NCI-H460 (cell line): ENCODE data around the gene OR1A1. TPM values are rescaled to one million over a fixed set of nuclear protein-coding genes. Genes with fewer than 3 reads are reported as not detected.
"Not testable (repeated sequence)": the region's sequence is repeated elsewhere in the genome, so short reads cannot be mapped to it uniquely, and the experiment has no call there.

ENCODE experiments used
- DNase-seq: peaks from one replicate; pipeline ENCODE4 v3.0.0-alpha.2; 2016; ENCODE audit warnings: low read depth; ENCODE audit errors: extremely low read depth
- polyA plus RNA-seq: library from polyadenylated mRNA; depleted of rRNA; stranded (reverse); fragments of >200 nt; gene quantifications from 2 replicates; pipeline ENCODE4 v1.2.3, GENCODE V29; 2014; cell fraction: nucleus; rRNA removed
- total RNA-seq: library from RNA; depleted of rRNA; stranded (reverse); fragments of >200 nt; shearing (Covaris generic); gene quantifications from 2 replicates; pipeline ENCODE4 v1.2.3, GENCODE V29; 2014; rRNA removed

OR1A1 gene, protein sequence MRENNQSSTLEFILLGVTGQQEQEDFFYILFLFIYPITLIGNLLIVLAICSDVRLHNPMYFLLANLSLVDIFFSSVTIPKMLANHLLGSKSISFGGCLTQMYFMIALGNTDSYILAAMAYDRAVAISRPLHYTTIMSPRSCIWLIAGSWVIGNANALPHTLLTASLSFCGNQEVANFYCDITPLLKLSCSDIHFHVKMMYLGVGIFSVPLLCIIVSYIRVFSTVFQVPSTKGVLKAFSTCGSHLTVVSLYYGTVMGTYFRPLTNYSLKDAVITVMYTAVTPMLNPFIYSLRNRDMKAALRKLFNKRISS
- total RNA-seq, result not detected in 2 replicates
- polyA plus RNA-seq, result not detected in 2 replicates

DNA sequence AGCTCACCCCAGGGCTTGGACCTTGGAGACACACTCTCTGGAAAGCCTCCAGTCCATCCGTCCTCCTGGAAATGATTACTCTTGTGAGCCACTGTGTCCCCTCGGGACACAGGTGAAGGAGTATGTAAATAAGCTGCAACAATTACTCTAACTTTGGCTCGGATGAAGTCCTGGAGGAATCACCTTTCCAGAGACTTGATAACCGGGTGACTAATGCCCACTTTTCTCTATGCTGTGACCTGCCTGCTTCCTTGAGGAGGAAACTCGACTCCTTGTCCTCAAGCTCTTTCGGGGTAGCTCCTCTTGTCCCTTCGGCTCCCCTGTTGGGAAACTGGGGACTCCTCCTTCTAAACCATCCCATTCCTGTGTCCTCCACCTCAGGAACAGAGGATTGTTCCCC, at the start of gene OR1A1:
TSS of gene OR1A1 (plus strand) at position 301 of the 400 bp plus-strand sequence. CDS start 7,954 bp downstream, outside the sequence.
- DNase-seq, result no peak

DNA sequence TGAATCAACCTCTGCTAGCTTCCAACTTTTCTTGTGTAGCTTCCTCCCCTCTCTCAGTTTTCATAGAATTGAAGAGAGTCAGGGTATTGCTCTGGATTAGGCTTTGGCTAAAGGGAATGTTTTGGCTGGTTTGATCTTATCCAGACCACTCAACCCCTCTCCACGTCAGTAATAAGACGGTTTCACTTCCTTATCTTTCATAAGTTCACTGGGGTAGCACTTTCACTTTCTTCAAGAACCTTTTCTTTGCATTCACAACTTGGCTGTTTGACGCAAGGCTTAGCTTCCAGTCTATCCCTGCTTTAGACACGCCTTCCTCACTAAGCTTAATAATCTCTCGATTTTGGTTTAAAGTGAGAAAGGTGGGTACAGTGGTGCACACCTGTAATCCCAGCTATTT, 39.9 kb upstream of the OR1A1 start:
- no peak for DNase-seq

DNA sequence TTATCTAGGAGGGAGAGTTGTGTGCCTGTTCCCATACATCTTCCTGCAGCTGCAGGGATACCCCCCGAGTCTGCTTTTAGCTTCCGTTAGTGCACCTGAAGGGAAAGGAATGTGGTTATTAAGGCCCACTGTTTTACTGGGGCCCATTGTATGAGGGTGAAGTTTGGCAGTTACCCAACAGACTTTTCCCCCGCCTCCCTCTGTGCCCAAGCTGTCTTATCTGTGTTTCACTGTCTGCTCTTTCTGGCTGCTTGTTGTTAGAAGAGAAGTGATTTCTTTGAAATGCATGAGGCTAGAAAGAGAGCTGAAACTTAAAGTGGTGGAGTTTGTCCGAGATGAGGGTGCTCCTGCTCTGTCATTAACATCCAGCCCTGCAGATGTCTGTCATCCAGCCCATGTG, 17.5 kb upstream of the OR1A1 start:
- DNase-seq, result no peak

DNA sequence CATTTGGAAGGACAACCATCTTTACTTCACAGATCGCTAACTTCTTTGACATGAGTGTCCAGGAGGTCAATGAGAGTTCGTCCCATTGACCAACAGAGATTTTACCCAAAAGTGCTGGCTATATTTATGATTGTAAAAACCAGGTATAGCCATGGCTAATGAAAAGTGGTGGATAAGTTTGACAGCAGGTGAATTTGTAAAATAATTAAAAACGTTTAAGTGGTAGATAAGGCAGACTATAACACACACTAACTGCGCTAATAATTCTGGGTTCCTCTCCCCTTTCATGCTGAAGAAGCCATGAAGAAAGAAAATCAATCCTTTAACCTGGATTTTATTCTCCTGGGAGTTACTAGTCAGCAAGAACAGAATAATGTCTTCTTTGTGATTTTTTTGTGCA, 10.2 kb upstream of the OR1A1 start, which contains the start of gene OR1A2:
TSS of gene OR1A2 (plus strand) at position 301 of the 400 bp plus-strand sequence. CDS start at position 301, 0 bp downstream.
- DNase-seq, result no peak

DNA sequence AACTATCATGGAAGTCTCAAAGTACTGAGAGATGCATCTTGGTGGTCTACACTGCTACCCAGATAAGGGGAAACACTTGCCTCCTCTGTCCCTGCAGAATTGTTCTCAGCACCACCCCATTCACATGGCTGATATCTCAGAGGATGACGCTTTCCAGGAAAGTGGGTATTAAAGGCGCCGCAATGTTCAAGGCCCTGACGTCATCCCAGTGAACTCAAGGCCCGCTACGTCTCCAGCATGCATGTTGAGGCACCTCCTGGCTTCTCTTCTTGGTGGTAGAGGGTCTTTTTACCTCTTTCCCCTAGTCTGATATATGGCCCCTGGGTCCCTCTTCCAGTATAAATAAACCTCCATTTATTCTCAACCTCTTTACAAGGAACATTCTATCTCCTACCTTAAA, 1.0 kb downstream of the OR1A1 start:
- DNase-seq, result no peak

DNA sequence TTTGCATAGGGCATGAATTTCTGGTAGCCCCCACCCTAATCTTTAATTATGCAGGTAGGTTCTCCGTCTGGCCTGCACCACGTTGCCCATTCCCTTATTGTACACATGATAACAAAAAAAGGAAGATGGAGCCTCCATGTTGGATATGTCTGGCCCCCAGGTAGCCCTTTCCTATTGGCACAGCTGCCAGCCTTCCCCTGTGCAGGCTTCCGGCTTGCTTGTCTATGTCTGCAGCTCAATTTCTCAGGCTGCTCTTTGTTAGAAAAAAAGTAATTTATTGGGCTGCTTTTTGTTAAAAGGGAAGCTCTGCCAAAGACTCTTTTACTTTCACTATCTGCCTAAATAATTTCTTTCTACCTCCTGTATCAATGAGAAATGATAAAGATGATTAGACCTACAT, 5.5 kb downstream of the OR1A1 start:
- DNase-seq, result no peak

DNA sequence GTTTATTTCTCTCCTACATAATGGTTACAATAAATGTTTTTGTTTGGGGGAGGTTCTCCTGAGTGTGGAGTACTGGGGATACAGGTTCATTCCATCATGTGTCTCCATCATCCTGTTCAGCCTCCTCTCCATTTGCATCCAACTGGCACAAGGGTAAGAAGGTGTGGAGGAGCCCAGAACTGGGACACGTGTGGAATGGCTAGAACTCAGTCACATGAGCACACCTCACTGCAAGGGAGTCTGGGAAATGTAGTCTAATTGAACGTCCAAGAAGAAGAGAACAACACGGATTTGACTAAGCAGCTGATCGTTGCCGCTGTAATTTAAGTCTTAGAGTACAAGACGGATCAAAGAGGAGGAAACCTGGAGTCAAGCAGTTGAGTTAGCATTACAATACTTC, 6.1 kb downstream of the OR1A1 start:
- no peak for DNase-seq

DNA sequence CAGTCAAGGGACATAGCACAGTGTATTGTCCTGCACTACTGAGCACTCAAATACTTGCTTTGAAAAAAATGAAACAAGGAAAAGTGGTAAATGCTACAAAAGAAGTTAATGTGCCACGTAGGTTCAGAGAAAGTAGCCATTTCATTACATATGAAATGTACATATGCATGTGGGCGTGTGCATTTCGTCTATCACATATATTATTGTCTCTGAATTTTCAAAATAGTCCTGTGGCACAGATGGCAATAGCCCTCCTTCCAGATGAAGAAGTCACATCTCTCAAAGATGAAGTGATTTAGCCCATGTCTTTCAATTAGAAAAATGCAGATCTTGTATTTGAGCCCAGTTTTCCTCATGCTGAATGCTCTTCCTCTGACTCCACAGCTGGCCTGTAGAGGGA, 12.5 kb downstream of the OR1A1 start:
- DNase-seq, result not testable (repeated sequence)

DNA sequence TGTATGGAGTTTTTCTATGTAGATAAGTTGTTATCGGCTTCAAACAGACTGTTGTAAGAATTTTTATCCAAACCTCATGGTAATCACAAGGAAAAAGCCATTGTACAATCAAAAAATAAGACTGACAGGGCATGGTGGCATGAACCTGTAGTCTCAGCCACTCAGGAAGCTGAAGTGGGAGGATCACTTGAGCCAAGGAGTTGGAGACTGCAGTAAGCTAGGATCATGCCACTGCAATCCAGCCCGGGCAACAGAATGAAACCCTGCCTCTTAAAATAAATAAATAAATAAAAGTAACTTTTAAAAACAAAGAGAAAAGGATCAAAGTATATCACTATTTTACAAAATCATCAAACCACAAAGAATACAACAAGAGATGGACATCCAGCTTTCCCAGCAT, 14.4 kb downstream of the OR1A1 start:
- no peak for DNase-seq

DNA sequence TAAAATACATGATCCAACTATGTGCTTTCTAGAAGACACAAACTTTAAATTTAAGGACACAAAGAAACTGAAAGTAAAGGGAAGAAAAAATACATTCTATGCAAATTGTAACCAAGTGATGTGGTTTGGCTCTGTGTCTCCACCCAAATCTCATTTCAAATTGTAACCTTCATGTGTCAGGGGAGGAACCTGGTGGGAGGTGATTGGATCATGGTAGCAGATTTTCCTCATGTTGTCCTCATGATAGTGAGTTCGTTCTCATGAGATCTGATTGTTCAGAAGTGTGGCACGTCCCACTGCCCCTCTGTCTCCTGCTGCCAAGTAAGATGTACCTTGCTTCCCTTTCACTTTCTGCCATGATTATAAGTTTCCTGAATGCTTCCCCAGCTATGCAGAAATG, 15.0 kb downstream of the OR1A1 start:
- no peak for DNase-seq

DNA sequence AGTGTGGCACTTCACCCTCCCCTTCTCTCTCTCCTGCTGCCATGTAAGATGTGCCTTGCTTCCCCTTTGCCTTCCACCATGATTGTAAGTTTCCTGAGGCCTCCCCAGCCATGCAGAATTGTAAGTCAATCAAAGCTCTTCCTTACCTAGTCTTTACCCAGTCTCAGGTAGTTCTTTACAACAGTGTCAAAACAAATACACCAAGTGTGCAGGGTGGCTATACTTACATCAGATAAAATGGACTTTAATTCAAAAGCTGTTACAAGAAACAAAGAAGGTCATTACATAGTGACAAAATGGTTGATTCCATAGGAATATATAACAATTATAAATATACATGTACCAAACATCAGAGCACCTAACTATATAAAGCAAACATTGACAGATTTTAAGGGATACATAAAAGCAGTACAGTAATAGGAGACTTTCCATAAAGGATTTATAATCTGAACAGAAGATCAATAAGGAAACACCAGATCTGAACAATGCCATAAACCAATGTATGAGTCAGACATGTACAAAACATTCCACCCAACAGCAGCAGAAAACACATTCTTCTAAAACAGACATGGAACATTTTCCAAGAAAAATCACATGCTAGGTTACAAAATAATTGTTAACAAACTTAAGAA, 17.4 kb downstream of the OR1A1 start:
- DNase-seq, result not testable (repeated sequence)

DNA sequence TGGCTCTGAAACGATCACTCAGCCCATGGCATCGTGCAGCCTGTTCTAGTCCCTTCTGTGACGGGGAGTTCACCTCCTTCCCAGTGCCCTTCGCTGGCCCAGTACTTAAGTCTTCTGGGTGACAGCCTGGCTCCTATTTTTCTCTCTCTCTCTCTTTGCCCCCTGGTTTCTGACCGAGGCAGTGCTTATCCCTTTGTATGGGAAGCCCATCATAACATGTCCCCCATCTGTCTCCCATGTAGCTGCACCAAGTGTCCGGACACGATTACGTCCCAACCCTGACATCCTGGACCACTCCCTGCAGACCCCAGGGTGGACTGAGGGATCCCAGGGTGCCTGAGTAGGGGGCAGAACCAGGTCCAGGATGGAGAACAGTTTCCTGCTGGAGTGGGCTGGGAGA, 24.8 kb downstream of the OR1A1 start:
- DNase-seq, result not testable (repeated sequence)

DNA sequence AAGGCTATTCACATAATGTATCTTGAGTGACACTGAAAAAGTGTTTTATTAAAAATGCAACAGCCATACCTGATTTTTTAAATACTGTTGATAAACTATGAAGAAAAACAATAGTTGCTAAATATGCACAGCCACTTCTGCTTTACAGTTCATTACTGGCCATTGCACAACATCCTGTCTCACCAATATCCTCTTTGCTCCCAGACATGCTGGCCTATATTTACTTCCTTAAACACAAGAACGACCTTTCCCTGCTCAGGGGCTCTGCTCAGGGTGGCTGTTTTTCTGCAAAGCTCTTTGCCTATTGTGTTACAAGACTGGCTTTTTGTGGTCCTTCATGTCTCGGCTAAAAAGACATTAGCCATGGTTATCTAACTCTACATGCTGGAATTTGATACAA, 31.2 kb downstream of the OR1A1 start:
- not testable (repeated sequence) for DNase-seq

DNA sequence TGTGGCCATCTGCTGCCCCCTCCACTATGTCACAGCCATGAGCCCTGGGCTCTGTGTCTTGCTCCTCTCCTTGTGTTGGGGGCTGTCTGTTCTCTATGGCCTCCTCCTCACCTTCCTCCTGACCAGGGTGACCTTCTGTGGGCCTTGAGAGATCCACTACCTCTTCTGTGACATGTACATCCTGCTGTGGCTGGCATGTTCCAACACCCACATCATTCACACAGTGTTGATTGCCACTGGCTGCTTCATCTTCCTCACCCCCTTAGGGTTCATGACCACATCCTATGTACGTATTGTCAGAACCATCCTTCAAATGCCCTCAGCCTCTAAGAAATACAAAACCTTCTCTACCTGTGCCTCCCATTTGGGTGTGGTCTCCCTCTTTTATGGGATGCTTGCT, 33.6 kb downstream of the OR1A1 start:
- not testable (repeated sequence) for DNase-seq

DNA sequence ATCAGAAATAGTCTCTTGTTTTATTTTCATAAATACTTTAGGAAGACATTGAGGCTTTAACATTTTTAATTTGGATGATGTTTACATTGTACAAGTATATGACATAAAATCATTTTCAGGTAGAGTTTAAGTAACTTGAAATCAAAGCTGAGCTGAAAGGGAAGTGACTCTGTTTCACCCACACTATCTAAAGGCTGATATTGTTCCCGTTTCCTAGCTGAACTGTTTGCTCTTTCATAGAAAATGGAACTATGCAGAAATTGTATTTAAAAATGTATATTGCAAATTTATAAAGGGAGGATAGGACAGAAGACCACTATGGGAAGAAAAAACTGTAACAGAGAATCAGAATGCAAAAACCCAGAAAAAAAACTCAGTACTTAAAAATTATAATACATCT, 37.4 kb downstream of the OR1A1 start:
- not testable (repeated sequence) for DNase-seq

DNA sequence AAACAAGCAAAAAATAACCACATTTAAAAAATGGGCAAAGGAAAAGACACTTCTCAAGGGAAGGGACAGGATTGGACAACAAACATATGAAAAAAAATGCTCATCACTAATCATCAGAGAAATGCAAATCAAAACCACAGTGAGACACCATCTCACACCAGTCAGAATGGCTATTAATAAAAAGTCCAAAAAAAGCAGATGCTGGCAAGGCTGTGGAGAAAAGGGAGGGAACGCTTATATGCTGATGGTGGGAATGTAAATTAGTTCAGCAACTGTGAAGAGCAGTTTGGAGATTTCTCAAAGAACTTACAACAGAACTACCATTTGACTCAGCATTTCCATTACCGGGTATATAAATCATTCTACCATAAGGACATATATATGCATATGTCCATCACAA, 41.5 kb downstream of the OR1A1 start:
- not testable (repeated sequence) for DNase-seq

DNA sequence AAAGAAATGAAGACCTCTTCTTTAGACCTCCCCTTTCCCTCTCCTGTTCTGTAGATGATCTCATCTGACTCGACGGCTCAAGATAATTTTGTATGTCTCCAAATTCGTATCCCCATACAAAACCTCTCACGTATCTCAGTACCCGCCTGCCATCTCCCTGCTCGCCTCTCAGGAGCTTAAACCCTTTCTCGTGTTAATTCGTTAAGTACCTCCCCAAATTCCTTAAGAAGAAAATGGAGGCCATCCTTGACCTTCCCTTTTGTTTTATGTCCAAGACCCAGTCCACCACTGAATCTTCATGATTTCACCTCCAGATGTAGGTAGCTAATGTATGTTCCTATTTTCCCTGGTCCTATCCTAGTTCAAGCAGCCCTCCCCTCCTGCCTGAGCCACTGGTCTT, 49.1 kb downstream of the OR1A1 start:
- DNase-seq, result no peak

DNA sequence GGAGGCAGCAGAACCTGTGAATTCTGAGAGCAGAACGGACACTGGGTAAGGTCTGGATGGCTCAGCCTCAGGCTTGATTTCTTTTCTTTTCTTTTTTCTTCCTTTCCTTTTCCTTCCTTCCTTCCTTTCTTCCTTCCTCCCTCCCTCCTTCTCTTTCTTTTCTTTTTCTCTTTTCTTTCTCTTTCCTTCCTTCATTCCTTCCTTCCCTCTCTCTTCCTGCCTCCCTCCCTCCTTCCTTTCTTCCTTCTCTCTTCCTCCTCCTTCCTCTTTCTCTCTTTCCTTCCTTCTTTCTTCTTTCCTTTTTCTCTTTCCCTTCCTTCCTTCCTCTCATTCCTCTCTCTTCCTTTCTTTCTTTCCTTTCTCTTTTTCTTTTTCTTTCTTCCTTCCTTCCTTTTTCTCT, 52.7 kb downstream of the OR1A1 start:
- DNase-seq, result no peak

DNA sequence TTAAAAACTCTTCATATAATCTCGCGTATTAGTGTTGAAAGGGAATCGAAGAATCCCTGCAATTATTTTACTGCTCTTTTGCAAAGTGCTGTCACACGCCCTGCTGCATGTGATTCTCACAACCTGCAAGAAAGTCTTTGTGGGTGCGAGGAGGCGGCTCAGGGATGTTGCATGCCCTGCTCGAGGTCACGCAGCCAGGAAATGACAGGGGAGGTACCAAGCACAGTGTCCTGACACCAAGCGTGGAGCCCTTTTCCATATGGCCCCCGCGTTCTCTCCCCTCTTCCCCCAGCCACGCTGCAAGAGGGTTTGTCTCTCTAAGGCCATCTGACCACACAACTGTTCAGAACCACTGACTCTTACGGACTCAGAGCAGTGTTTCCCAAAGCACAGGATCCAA, 53.1 kb downstream of the OR1A1 start:
- DNase-seq, result no peak
